NCI-H1694 treated with DMSO at 0.1 percent for 48 hours (cell line): ENCODE data around the gene GLI1.
"Not testable (repeated sequence)": the region's sequence is repeated elsewhere in the genome, so short reads cannot be mapped to it uniquely, and the experiment has no call there.

ENCODE experiments used
- DNase-seq: peaks from one replicate; lab custom pipeline; 2025; lab: John Stamatoyannopoulos, UW

Gene GLI1

GRCh38 chr12:57459750-57460467 lies at the start of gene GLI1:
Gene GLI1 (plus strand): TSS chr12:57459785. CDS start chr12:57463692, 3,907 bp downstream.
- DNase-seq, result no peak

- DNase-seq, result no peak
Measured at GRCh38 chr12:57410534-57410933, 49.1 kb upstream of the GLI1 start.

- not testable (repeated sequence) for DNase-seq
Measured at GRCh38 chr12:57414160-57414559, 45.4 kb upstream of the GLI1 start.

GRCh38 chr12:57415088-57415487 lies 44.5 kb upstream of the GLI1 start:
- no peak for DNase-seq

GRCh38 chr12:57416039-57416996 lies 43.3 kb upstream of the GLI1 start:
- DNase-seq, result no peak

- no peak for DNase-seq
Measured at GRCh38 chr12:57418255-57418654, 41.3 kb upstream of the GLI1 start.

GRCh38 chr12:57419495-57419894 lies 40.1 kb upstream of the GLI1 start:
- DNase-seq, result no peak

- no peak for DNase-seq
Measured at GRCh38 chr12:57420482-57420881, 39.1 kb upstream of the GLI1 start.

- DNase-seq, result not testable (repeated sequence)
Measured at GRCh38 chr12:57426948-57427347, 32.6 kb upstream of the GLI1 start.

- DNase-seq, result no peak
Measured at GRCh38 chr12:57428965-57429364, 30.6 kb upstream of the GLI1 start.

- DNase-seq, result no peak
Measured at GRCh38 chr12:57429473-57430111, 30.0 kb upstream of the GLI1 start.

GRCh38 chr12:57430112-57430930 lies 29.3 kb upstream of the GLI1 start:
- DNase-seq, result no peak

- peak; percentile 85 for DNase-seq
Measured at GRCh38 chr12:57430931-57431566, 28.5 kb upstream of the GLI1 start, which contains the start of gene R3HDM2. Gene R3HDM2 (minus strand): TSS chr12:57431043. CDS start chr12:57310428, 120,615 bp downstream.

- DNase-seq, result no peak
Measured at GRCh38 chr12:57431654-57432188, 27.9 kb upstream of the GLI1 start.

GRCh38 chr12:57433370-57433769 lies 26.2 kb upstream of the GLI1 start:
- no peak for DNase-seq

GRCh38 chr12:57434517-57435223 lies 24.9 kb upstream of the GLI1 start, which contains the start of gene INHBC:
Gene INHBC (plus strand): TSS chr12:57434784. CDS start chr12:57434887, 103 bp downstream.
- no peak for DNase-seq

- DNase-seq, result no peak
Measured at GRCh38 chr12:57435293-57435692, 24.3 kb upstream of the GLI1 start.

- no peak for DNase-seq
Measured at GRCh38 chr12:57438400-57438799, 21.2 kb upstream of the GLI1 start.

- DNase-seq, result no peak
Measured at GRCh38 chr12:57439762-57440266, 19.8 kb upstream of the GLI1 start.

GRCh38 chr12:57441393-57441792 lies 18.2 kb upstream of the GLI1 start:
- DNase-seq, result not testable (repeated sequence)
